ENCODE measurements around the gene BABAM2.
"Not testable (repeated sequence)": the region's sequence is repeated elsewhere in the genome, so short reads cannot be mapped to it uniquely, and the experiment has no call there.

BABAM2 gene

DNA sequence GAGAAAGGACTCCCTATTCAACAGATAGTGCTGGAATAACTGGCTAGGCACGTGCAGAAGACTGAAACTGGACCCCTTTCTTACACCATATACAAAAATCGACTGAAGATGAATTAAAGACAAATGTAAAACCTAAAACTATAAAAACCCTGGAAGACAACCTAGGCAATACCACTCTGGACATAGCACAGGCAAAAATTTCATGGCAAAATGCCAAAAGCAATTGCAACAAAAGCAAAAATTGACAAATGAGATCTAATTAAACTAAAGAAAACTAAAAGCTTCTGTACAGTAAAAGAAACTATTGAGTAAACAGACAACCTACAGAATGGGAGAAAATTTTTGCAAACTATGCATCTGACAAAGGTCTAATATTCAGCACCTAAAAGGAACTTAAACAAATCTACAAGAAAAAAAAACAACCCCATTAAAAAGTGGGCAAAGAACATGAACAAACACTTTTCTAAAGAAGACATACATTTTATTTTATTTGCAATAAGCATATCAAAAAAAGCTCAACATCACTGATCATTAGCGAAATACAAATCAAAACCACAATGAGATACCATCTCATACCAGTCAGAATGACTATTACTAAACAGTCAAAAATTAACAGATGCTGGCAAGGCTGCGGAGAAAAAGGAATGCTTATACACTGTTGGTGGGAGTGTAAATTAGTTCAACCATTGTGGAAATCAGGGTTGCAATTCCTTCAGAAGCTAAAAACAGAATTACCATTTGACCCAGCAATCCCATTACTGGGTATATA is 8.5 kb upstream of the BABAM2 start:
- not testable (repeated sequence) for H3K9me3 ChIP-seq (ENCODE audit: low read length); H3K27ac ChIP-seq (ENCODE audit: low read depth, low read length); H3K36me3 ChIP-seq (ENCODE audit: insufficient read depth, low read length); H3K4me3 ChIP-seq (ENCODE audit: low read depth in 1 of 2, low read length in 2 of 2); H3K4me1 ChIP-seq (ENCODE audit: insufficient read depth, low read length); H3K27me3 ChIP-seq (ENCODE audit: control insufficient read depth in 1 of 2, insufficient read depth in 2 of 2, low read length in 2 of 2); H3K9ac ChIP-seq (ENCODE audit: low read length)

DNA sequence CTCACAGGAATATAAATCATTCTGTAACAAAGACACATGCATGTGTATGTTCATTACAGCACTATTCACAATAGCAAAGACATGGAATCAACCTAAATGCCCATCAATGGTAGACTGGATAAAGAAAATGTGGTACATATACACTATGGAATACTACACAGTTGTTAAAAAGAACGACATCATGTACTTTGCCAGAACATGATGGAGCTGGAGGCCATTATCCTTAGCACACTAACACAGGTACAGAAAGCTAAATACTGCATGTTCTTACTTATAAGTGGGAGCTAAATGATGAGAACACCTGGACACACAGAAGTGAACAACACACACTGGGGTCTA is 8.0 kb upstream of the BABAM2 start:
- not testable (repeated sequence) for H3K4me3 ChIP-seq (ENCODE audit: low read depth in 1 of 2, low read length in 2 of 2); H3K4me1 ChIP-seq (ENCODE audit: insufficient read depth, low read length); H3K27me3 ChIP-seq (ENCODE audit: control insufficient read depth in 1 of 2, insufficient read depth in 2 of 2, low read length in 2 of 2); H3K36me3 ChIP-seq (ENCODE audit: insufficient read depth, low read length); H3K27ac ChIP-seq (ENCODE audit: low read depth, low read length); H3K9me3 ChIP-seq (ENCODE audit: low read length); H3K9ac ChIP-seq (ENCODE audit: low read length)

DNA sequence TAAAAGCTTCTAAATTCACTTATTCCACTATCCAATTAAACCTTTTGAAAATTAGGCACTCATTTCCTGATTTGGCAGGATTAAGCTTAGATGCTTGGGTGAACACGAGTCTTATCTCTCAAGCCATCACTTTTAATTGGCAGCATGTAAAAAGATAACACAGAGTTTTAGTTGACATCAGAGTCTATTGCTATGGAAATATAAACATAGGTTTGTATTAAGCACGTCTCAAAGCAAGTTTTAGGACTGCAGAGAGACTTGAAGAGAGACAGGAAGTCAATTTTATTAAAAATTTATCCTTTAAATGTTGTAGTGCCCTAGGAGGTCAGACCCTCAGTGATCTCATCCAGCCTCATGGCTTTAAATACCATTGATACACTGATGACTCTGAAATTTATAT is 5.9 kb upstream of the BABAM2 start:
- H3K9me3 ChIP-seq (ENCODE audit: low read length): no peaks in the 10 kb centered on the region
- H3K4me3 ChIP-seq (ENCODE audit: low read depth in 1 of 2, low read length in 2 of 2): no peak overlapping the region
- no peak overlapping the region for H3K27ac ChIP-seq (ENCODE audit: low read depth, low read length)
- no peak overlapping the region for H3K9ac ChIP-seq (ENCODE audit: low read length)
- no peaks in the 10 kb centered on the region for H3K27me3 ChIP-seq (ENCODE audit: control insufficient read depth in 1 of 2, insufficient read depth in 2 of 2, low read length in 2 of 2)
- no peaks in the 10 kb centered on the region for H3K36me3 ChIP-seq (ENCODE audit: insufficient read depth, low read length)
- no peaks in the 10 kb centered on the region for H3K4me1 ChIP-seq (ENCODE audit: insufficient read depth, low read length)

DNA sequence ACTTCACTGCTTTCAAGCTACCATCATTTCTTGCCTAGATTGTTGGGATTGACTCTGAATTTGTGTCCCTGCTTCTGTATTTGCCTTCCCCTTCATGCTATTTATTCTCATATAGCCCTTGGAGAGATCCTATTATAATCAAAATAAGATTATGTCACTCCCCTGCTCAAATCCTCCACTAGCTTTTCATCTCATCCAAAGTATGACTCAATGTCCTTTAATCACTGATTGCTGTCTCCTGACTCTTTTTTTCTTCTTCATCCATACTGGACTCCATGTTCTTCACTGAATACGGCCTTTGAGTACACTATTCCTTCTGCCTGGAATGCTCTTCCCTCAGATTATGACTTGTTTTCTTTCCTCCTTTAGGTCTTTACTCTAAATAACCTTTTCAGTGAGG is 5.3 kb upstream of the BABAM2 start:
- no peaks in the 10 kb centered on the region for H3K27me3 ChIP-seq (ENCODE audit: control insufficient read depth in 1 of 2, insufficient read depth in 2 of 2, low read length in 2 of 2)
- no peak overlapping the region for H3K27ac ChIP-seq (ENCODE audit: low read depth, low read length)
- H3K9me3 ChIP-seq (ENCODE audit: low read length): no peaks in the 10 kb centered on the region
- H3K36me3 ChIP-seq (ENCODE audit: insufficient read depth, low read length): no peaks in the 10 kb centered on the region
- no peaks in the 10 kb centered on the region for H3K4me1 ChIP-seq (ENCODE audit: insufficient read depth, low read length)
- H3K9ac ChIP-seq (ENCODE audit: low read length): no peak overlapping the region
- H3K4me3 ChIP-seq (ENCODE audit: low read depth in 1 of 2, low read length in 2 of 2): no peak overlapping the region

DNA sequence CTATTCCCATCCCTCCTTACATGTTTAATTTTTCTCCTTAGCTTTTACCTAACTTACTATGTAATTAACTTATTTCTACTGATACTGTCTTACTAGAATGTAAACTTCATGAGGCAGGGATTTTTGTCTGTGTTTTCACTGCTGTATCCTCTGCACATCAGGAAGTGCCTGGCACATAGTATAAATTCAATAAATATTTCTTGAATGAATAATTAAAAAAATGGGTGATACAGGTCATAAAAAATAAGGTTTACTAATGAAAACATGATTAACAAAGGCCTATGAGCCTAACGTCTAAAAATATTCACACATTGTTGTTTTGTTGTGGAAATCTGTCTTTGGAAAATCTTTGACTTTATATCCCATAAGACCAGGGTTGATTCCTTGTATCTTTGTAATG is 4.9 kb upstream of the BABAM2 start:
- Histone ChIP-seq H3K4me1 (ENCODE audit: insufficient read depth, low read length) (no peaks in the 10 kb centered on the region), H3K9me3 (ENCODE audit: low read length) (no peaks in the 10 kb centered on the region), H3K4me3 (ENCODE audit: low read depth in 1 of 2, low read length in 2 of 2) (no peak overlapping the region), H3K36me3 (ENCODE audit: insufficient read depth, low read length) (no peaks in the 10 kb centered on the region), H3K27ac (ENCODE audit: low read depth, low read length) (no peak overlapping the region), H3K9ac (ENCODE audit: low read length) (no peak overlapping the region), H3K27me3 (ENCODE audit: control insufficient read depth in 1 of 2, insufficient read depth in 2 of 2, low read length in 2 of 2) (no peaks in the 10 kb centered on the region)

DNA sequence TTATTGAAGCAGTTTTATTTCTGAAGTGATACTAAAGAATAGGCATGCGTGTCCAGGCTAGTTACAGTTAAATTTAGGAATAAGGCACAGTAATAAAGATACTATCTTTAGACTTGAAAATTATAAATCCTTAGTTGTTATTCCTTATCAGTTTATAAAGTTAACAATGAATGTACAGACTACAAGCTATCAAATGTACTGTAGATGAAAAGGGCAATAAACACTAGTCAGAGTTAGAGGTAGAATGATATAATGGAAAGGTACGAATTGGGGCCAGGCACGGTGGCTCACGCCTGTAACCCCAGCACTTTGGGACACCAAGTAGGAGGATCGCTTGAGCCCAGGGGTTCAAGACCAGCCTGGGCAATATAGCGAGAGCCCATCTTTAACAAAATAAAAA is 4.2 kb upstream of the BABAM2 start:
- Histone ChIP-seq H3K4me1 (ENCODE audit: insufficient read depth, low read length) (peaks cover 4% of the 10 kb centered on the region), H3K4me3 (ENCODE audit: low read depth in 1 of 2, low read length in 2 of 2) (no peak overlapping the region), H3K9ac (ENCODE audit: low read length) (no peak overlapping the region), H3K36me3 (ENCODE audit: insufficient read depth, low read length) (no peaks in the 10 kb centered on the region), H3K27me3 (ENCODE audit: control insufficient read depth in 1 of 2, insufficient read depth in 2 of 2, low read length in 2 of 2) (no peaks in the 10 kb centered on the region), H3K9me3 (ENCODE audit: low read length) (no peaks in the 10 kb centered on the region), H3K27ac (ENCODE audit: low read depth, low read length) (no peak overlapping the region)

DNA sequence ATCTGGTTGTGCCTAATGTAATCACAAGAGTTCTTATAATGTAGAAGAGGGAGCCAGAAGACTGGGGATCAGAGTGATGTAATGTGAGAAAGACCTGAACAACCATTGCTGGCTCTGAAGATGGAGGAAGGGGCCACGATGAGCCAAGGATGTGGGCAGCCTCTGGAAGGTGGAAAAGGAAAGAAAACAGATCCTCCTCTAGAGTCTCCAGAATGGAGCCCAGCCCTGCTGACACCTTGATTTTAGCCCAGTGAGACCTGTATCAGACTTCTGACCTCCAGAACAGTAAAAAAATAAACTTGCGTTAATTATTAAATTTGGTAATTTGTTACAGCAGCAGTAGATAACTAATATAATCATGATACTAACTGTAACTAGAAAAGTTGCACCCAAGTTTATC is 3.4 kb upstream of the BABAM2 start:
- Histone ChIP-seq H3K4me3 (ENCODE audit: low read depth in 1 of 2, low read length in 2 of 2) (no peak overlapping the region), H3K9me3 (ENCODE audit: low read length) (no peaks in the 10 kb centered on the region), H3K9ac (ENCODE audit: low read length) (no peak overlapping the region), H3K27ac (ENCODE audit: low read depth, low read length) (no peak overlapping the region), H3K36me3 (ENCODE audit: insufficient read depth, low read length) (no peaks in the 10 kb centered on the region), H3K27me3 (ENCODE audit: control insufficient read depth in 1 of 2, insufficient read depth in 2 of 2, low read length in 2 of 2) (no peaks in the 10 kb centered on the region), H3K4me1 (ENCODE audit: insufficient read depth, low read length) (peaks cover 7% of the 10 kb centered on the region)

DNA sequence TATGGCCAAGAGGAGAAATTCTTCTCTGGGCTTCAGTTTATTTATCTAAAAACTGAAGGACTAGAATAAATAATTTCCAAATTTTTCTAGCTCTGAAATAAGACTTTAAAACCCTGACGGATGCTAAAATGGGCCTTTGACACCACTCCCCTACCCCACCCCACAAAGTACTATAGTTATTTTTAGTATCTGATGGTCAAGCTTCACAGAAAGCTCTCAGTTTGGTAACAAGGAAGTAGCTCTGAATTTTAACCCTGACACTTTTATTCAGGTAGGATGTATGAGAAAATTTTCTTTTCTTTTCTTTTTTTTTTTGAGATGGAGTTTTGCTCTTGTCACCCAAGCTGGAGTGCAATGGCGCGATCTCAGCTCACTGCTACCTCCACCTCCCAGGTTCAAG is 2.7 kb upstream of the BABAM2 start:
- no peak overlapping the region for H3K27ac ChIP-seq (ENCODE audit: low read depth, low read length)
- H3K4me3 ChIP-seq (ENCODE audit: low read depth in 1 of 2, low read length in 2 of 2): no peak overlapping the region
- no peaks in the 10 kb centered on the region for H3K9me3 ChIP-seq (ENCODE audit: low read length)
- peaks cover 7% of the 10 kb centered on the region for H3K4me1 ChIP-seq (ENCODE audit: insufficient read depth, low read length)
- H3K27me3 ChIP-seq (ENCODE audit: control insufficient read depth in 1 of 2, insufficient read depth in 2 of 2, low read length in 2 of 2): no peaks in the 10 kb centered on the region
- H3K36me3 ChIP-seq (ENCODE audit: insufficient read depth, low read length): no peaks in the 10 kb centered on the region
- H3K9ac ChIP-seq (ENCODE audit: low read length): no peak overlapping the region

DNA sequence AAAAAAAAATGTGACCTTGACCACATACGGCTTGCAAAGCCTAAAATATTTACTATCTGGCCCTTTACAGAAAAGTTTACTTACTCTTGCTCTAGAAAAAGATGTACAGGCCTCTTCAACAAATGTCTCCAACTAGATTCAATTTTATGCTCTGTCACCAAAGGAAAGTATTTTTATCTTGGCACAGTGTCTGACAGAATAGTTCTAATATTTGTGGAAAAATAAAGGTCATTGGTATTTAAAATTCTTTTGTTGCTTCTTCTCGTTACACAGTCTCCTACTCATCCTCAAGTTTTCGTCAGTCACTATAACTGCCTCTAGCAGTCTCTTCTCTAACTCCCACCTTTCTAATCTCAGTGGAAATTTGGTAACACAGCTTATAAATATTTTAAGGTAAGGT is 1.7 kb upstream of the BABAM2 start:
- Histone ChIP-seq H3K9ac (ENCODE audit: low read length) (no peak overlapping the region), H3K4me3 (ENCODE audit: low read depth in 1 of 2, low read length in 2 of 2) (no peak overlapping the region), H3K9me3 (ENCODE audit: low read length) (no peaks in the 10 kb centered on the region), H3K27me3 (ENCODE audit: control insufficient read depth in 1 of 2, insufficient read depth in 2 of 2, low read length in 2 of 2) (no peaks in the 10 kb centered on the region), H3K4me1 (ENCODE audit: insufficient read depth, low read length) (peaks cover 7% of the 10 kb centered on the region), H3K27ac (ENCODE audit: low read depth, low read length) (peak overlapping the region; percentile 61), H3K36me3 (ENCODE audit: insufficient read depth, low read length) (no peaks in the 10 kb centered on the region)

DNA sequence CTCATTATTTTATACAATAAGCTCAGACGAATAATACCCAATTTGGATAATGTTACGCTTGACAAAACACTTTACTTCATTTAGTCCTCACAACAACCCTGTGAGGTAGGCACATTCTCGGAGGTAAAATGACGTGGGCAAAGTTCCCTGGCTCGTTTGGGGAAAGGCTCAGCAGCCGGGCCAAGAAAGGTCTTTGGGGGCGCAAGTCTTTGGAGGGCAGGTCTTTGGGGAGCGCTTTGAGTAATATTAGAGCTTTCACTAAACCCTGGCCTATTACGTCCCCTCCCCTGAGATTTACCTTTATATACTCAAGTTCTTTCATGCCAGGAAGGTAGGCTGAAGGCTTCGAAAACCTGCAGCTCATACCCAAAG is 769 bp upstream of the BABAM2 start:
- Histone ChIP-seq H3K9me3 (ENCODE audit: low read length) (no peaks in the 10 kb centered on the region), H3K27me3 (ENCODE audit: control insufficient read depth in 1 of 2, insufficient read depth in 2 of 2, low read length in 2 of 2) (no peaks in the 10 kb centered on the region), H3K27ac (ENCODE audit: low read depth, low read length) (peak overlapping the region; percentile 74), H3K36me3 (ENCODE audit: insufficient read depth, low read length) (no peaks in the 10 kb centered on the region), H3K9ac (ENCODE audit: low read length) (peak overlapping the region; percentile 18), H3K4me3 (ENCODE audit: low read depth in 1 of 2, low read length in 2 of 2) (peak overlapping the region; percentile 40 to 94), H3K4me1 (ENCODE audit: insufficient read depth, low read length) (peaks cover 7% of the 10 kb centered on the region)

DNA sequence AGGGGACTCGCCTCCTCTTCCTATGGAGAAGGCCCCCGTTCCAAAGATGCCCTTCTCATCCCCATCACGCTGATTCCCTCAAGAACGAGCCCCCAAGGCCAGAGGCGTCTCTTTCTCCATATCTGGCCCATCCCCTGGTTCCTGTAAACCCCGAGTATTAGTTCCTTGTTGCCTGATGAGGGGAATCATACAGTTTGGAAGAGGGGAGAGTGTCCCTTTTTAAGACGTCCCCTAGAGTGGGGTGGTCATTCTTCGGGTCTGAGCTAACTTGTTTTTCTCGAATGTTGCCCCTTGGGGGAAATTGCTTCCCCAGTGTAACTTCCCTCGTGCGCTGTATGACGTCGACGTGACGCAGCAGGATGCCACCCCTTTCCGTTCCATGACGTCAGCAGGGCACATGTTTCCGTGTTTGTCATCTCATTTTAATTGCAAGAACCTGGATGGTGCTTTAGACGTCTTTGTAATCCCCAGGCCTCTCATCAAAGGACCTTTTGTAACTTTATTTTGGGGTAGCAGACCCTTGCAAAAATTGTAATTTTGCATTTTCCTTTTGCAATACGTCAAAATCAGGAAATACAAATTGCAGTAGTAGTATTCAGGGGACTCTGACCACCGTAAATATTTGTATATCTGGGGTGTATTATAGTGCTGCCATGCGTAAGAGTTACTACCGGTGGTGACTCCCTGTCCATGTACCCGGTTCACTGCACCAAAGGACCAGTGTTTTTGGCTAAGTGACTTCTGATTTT is 569 bp downstream of the BABAM2 start:
- H3K27me3 ChIP-seq (ENCODE audit: control insufficient read depth in 1 of 2, insufficient read depth in 2 of 2, low read length in 2 of 2): no peaks in the 10 kb centered on the region
- H3K27ac ChIP-seq (ENCODE audit: low read depth, low read length): peak overlapping the region; percentile 74
- no peaks in the 10 kb centered on the region for H3K9me3 ChIP-seq (ENCODE audit: low read length)
- H3K4me3 ChIP-seq (ENCODE audit: low read depth in 1 of 2, low read length in 2 of 2): peak overlapping the region; percentile 53 to 94
- H3K4me1 ChIP-seq (ENCODE audit: insufficient read depth, low read length): peaks cover 7% of the 10 kb centered on the region
- peak overlapping the region; percentile 96 for H3K9ac ChIP-seq (ENCODE audit: low read length)
- H3K36me3 ChIP-seq (ENCODE audit: insufficient read depth, low read length): peaks cover 2% of the 10 kb centered on the region

DNA sequence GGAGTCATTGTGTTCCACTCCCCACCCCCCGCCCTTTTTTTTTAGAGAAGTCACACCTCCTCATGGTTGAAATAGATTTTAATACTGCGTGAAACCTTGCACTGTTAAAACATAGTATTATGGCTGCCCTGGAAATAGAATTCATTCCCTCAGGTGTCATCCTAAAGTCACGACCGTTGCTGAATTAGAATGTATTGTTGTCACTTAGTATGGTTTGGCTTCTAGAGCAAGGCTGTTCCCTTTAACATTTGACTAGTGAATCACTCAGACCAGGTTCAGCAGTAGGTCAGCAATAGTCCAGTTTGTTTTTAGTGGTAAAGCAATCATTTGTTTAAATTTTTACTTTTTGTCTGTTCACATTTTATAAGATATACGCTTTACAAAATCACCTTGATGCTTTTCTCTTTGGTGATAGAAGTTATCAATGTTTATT is 1.2 kb downstream of the BABAM2 start:
- no peak overlapping the region for H3K9ac ChIP-seq (ENCODE audit: low read length)

More for the DNA sequence above, 1.2 kb downstream of the BABAM2 start:
- Histone ChIP-seq H3K36me3 (ENCODE audit: insufficient read depth, low read length) (peaks cover 8% of the 10 kb centered on the region), H3K9me3 (ENCODE audit: low read length) (no peaks in the 10 kb centered on the region), H3K27ac (ENCODE audit: low read depth, low read length) (peak overlapping the region; percentile 8), H3K4me3 (ENCODE audit: low read depth in 1 of 2, low read length in 2 of 2) (peak overlapping the region in 1 of 2 donors; percentile 94), H3K27me3 (ENCODE audit: control insufficient read depth in 1 of 2, insufficient read depth in 2 of 2, low read length in 2 of 2) (no peaks in the 10 kb centered on the region), H3K4me1 (ENCODE audit: insufficient read depth, low read length) (peaks cover 7% of the 10 kb centered on the region)

Data from muscle layer of colon (tissue), 2 donors.